H1 (cell line): ENCODE results near the gene ATL3. TPM values are rescaled to one million over a fixed set of nuclear protein-coding genes. Genes with fewer than 3 reads are reported as not detected.

Source experiments
- CTCF ChIA-PET: fragments of 300-600 bp; sonication (Branson Sonifier 250); formaldehyde crosslinking; loops from one replicate; lab custom pipeline; 2021; ENCODE audit not compliant: partially characterized antibody; lab: Charles Lee
- POLR2A ChIA-PET: fragments of 300-600 bp; sonication (Branson Sonifier 250); formaldehyde crosslinking; loops from one replicate; lab custom pipeline; 2021; ENCODE audit warnings: inconsistent platforms; ENCODE audit not compliant: partially characterized antibody; lab: Charles Lee
- DNase-seq, 2 experiments: peaks; one replicate each; pipeline versions ENCODE4 v3.0.0 to v3.0.0-alpha.2; 2010 to 2022; ENCODE audit warnings: low spot score in 2 of 2, low read depth in 1 of 2, mixed read lengths in 1 of 2
- FAIRE-seq: peaks from 2 replicates; lab custom pipeline; 2011; peaks lifted over from hg19 to GRCh38; lab: Jason Lieb, UNC
- H2AFZ ChIP-seq: 2 replicates; pipeline ENCODE4 v1.8.1; 2012; ENCODE audit warnings: low read length, inconsistent platforms
- H2AK5ac ChIP-seq: 2 replicates; pipeline ENCODE4 v1.6.1; 2013; ENCODE audit warnings: low read depth, low read length
- H2BK120ac ChIP-seq: replicated peaks from 2 replicates; pipeline ENCODE3; 2013; ENCODE audit warnings: low read depth, low read length, inconsistent platforms
- H2BK12ac ChIP-seq: 2 replicates; pipeline ENCODE4 v1.6.1; 2013; ENCODE audit warnings: low read depth, low read length
- H2BK15ac ChIP-seq: 2 replicates; pipeline ENCODE4 v1.6.1; 2013; ENCODE audit warnings: low read length
- H2BK20ac ChIP-seq: 2 replicates; pipeline ENCODE4 v1.6.1; 2013; ENCODE audit warnings: low read length
- H2BK5ac ChIP-seq: 2 replicates; pipeline ENCODE4 v1.6.1; 2013; ENCODE audit warnings: low read depth, low read length
- H3K14ac ChIP-seq: 2 replicates; pipeline ENCODE4 v1.6.1; 2013; ENCODE audit warnings: inconsistent platforms; ENCODE audit not compliant: insufficient read length
- H3K18ac ChIP-seq: 2 replicates; pipeline ENCODE4 v1.6.1; 2013; ENCODE audit warnings: low read length; ENCODE audit errors: extremely low read depth
- H3K23ac ChIP-seq: 2 replicates; pipeline ENCODE4 v1.6.1; 2013; ENCODE audit warnings: inconsistent platforms; ENCODE audit not compliant: insufficient read length
- H3K23me2 ChIP-seq: 2 replicates; pipeline ENCODE4 v1.6.1; 2013; ENCODE audit warnings: low read depth, low read length
- H3K27ac ChIP-seq: 2 replicates; pipeline ENCODE4 v1.6.1; 2011; ENCODE audit warnings: low read depth, low read length, inconsistent platforms
- H3K27me3 ChIP-seq, 4 experiments: replicated peaks in 1 of 4; 1 replicate in 1 of 4; 2 replicates in 3 of 4; pipeline versions ENCODE4 v1.6.1 to v1.8.1; 2011 to 2013; ENCODE audit warnings: low read length in 3 of 4, mild to moderate bottlenecking in 3 of 4, inconsistent platforms in 2 of 4, mixed read lengths in 2 of 4, moderate library complexity in 1 of 4; ENCODE audit not compliant: control insufficient read depth in 3 of 4, insufficient read depth in 3 of 4; ENCODE audit errors: extremely low read depth in 1 of 4
- H3K36me3 ChIP-seq, 4 experiments: 2 replicates each; pipeline versions ENCODE4 v1.6.1 to v1.8.1; 2011 to 2013; ENCODE audit warnings: mild to moderate bottlenecking in 4 of 4, low read length in 3 of 4, moderate library complexity in 2 of 4, control low read depth in 1 of 4, inconsistent platforms in 1 of 4; ENCODE audit not compliant: insufficient read depth in 4 of 4, control insufficient read depth in 2 of 4
- H3K4ac ChIP-seq: replicated peaks from 2 replicates; pipeline ENCODE3; 2013; ENCODE audit warnings: low read length, low read depth, mixed read lengths, inconsistent platforms; ENCODE audit not compliant: insufficient read length
- H3K4me1 ChIP-seq, 4 experiments: replicated peaks in 1 of 4; 1 replicate in 1 of 4; 2 replicates in 3 of 4; pipeline versions ENCODE4 v1.6.1 to v1.8.1; 2011 to 2013; ENCODE audit warnings: low read length in 3 of 4, inconsistent platforms in 2 of 4, mixed read lengths in 1 of 4; ENCODE audit not compliant: insufficient read depth in 4 of 4, control insufficient read depth in 3 of 4
- H3K4me2 ChIP-seq, 2 experiments: 2 replicates each; pipeline versions ENCODE4 v1.6.1 to v1.8.1; 2011 to 2013; ENCODE audit warnings: low read depth in 2 of 2, low read length in 2 of 2, control low read depth in 1 of 2, inconsistent platforms in 1 of 2, mild to moderate bottlenecking in 1 of 2; ENCODE audit not compliant: insufficient read depth in 1 of 2
- H3K4me3 ChIP-seq, 4 experiments: fragments of 200-600, 300-600 bp in 1 of 4; sonication (generic), shearing (Covaris generic), sonication (Bioruptor Twin) in 1 of 4; 2 replicates each; pipeline versions ENCODE4 v1.5.1 to v1.8.1; 2011 to 2016; ENCODE audit warnings: low read length in 4 of 4, low read depth in 3 of 4, control low read depth in 2 of 4, inconsistent platforms in 2 of 4, mild to moderate bottlenecking in 2 of 4, mixed read lengths in 1 of 4, moderate library complexity in 1 of 4; ENCODE audit not compliant: insufficient read depth in 2 of 4; ENCODE audit errors: extremely low read depth in 1 of 4
- H3K56ac ChIP-seq: replicated peaks from 2 replicates; pipeline ENCODE3; 2013; ENCODE audit warnings: low read depth, mild to moderate bottlenecking, mixed read lengths, low read length, inconsistent platforms; ENCODE audit not compliant: insufficient read length
- H3K79me1 ChIP-seq: 2 replicates; pipeline ENCODE4 v1.6.1; 2013; ENCODE audit warnings: low read depth, low read length, control low read depth
- H3K79me2 ChIP-seq, 2 experiments: 2 replicates each; pipeline versions ENCODE4 v1.6.1 to v1.8.1; 2012 to 2013; ENCODE audit warnings: low read length in 2 of 2, mild to moderate bottlenecking in 2 of 2, inconsistent platforms in 1 of 2; ENCODE audit not compliant: insufficient read depth in 2 of 2, control insufficient read depth in 1 of 2
- H3K9ac ChIP-seq, 4 experiments: replicated peaks in 1 of 4; 1 replicate in 1 of 4; 2 replicates in 3 of 4; pipeline versions ENCODE4 v1.6.1 to v1.8.1; 2011 to 2013; ENCODE audit warnings: low read depth in 3 of 4, low read length in 3 of 4, control low read depth in 2 of 4, mild to moderate bottlenecking in 2 of 4, moderate library complexity in 2 of 4, inconsistent platforms in 1 of 4; ENCODE audit errors: extremely low read depth in 1 of 4
- H3K9me3 ChIP-seq, 2 experiments: 2 replicates each; pipeline versions ENCODE4 v1.6.1 to v1.8.1; 2012 to 2013; ENCODE audit warnings: mild to moderate bottlenecking in 2 of 2, moderate library complexity in 2 of 2, control low read depth in 1 of 2, inconsistent platforms in 1 of 2, low read depth in 1 of 2, low read length in 1 of 2, mixed read lengths in 1 of 2; ENCODE audit not compliant: insufficient read depth in 2 of 2
- H4K20me1 ChIP-seq, 2 experiments: replicated peaks in 1 of 2; 2 replicates each; pipeline versions ENCODE3 to v1.8.1; 2011 to 2013; ENCODE audit warnings: inconsistent platforms in 2 of 2, low read length in 2 of 2, mild to moderate bottlenecking in 1 of 2; ENCODE audit not compliant: insufficient read depth in 2 of 2, control insufficient read depth in 1 of 2
- H4K5ac ChIP-seq: 2 replicates; pipeline ENCODE4 v1.6.1; 2013; ENCODE audit warnings: low read length, low read depth, mixed read lengths, inconsistent platforms; ENCODE audit not compliant: insufficient read length
- H4K8ac ChIP-seq: 2 replicates; pipeline ENCODE4 v1.8.0; 2013; ENCODE audit warnings: mild to moderate bottlenecking, moderate library complexity, low read length, inconsistent platforms; ENCODE audit not compliant: insufficient read depth; ENCODE audit errors: extremely low read depth
- H4K91ac ChIP-seq: replicated peaks from 2 replicates; pipeline ENCODE3; 2013; ENCODE audit warnings: low read length, mixed read lengths, inconsistent platforms; ENCODE audit not compliant: insufficient read length
- CREB1 ChIP-seq: IDR thresholded peaks from 2 replicates; pipeline ENCODE4 v1.6.1; 2012; ENCODE audit warnings: inconsistent platforms
- EGR1 ChIP-seq: IDR thresholded peaks from 2 replicates; pipeline ENCODE4 v1.6.1; 2011; ENCODE audit warnings: low read depth, low read length, borderline replicate concordance
- KDM4A ChIP-seq: IDR thresholded peaks from one replicate; pipeline ENCODE4 v1.7.1; 2012; ENCODE audit warnings: low read depth, mild to moderate bottlenecking, moderate library complexity, low read length, inconsistent platforms; ENCODE audit not compliant: severe bottlenecking
- RAD21 ChIP-seq, 2 experiments: IDR thresholded peaks in 1 of 2; conservative IDR thresholded peaks in 1 of 2; 2 replicates each; pipeline ENCODE4 v1.6.1; 2011; ENCODE audit warnings: low read depth in 2 of 2, low read length in 2 of 2, improper control_type of control experiment in 1 of 2, inconsistent platforms in 1 of 2, mild to moderate bottlenecking in 1 of 2, moderate library complexity in 1 of 2
- RFX5 ChIP-seq: IDR thresholded peaks from 2 replicates; pipeline ENCODE4 v1.6.1; 2011; ENCODE audit warnings: low read depth, low read length, improper control_type of control experiment, borderline replicate concordance
- SAP30 ChIP-seq: fragments of 300-600 bp; sonication (generic); IDR thresholded peaks from 2 replicates; pipeline ENCODE4 v1.7.1; 2012; ENCODE audit warnings: low read length, moderate library complexity, mild to moderate bottlenecking, inconsistent platforms; ENCODE audit not compliant: insufficient read depth, insufficient replicate concordance
- SIRT6 ChIP-seq: IDR thresholded peaks from one replicate; pipeline ENCODE4 v1.7.1; 2012; ENCODE audit warnings: low read length, inconsistent platforms
- SUZ12 ChIP-seq: fragments of 200-600 bp; sonication (generic); IDR thresholded peaks from 2 replicates; pipeline ENCODE4 v1.6.1; 2012; ENCODE audit warnings: mild to moderate bottlenecking, inconsistent platforms, low read length, moderate library complexity, mixed read lengths
- polyA plus RNA-seq, 7 experiments: library from polyadenylated mRNA; depleted of rRNA in 3 of 7; stranded (reverse) in 5 of 7; unstranded in 2 of 7; fragments of >200 nt in 5 of 7; fragments of 200-250 nt in 2 of 7; gene quantifications; 1 replicate in 5 of 7; 2 replicates in 1 of 7; 4 replicates in 1 of 7; pipeline versions ENCODE4 v1.2.1 to v1.2.3, GENCODE V29; 2011 to 2013; ENCODE audit warnings: missing spikeins in 2 of 7, mixed read lengths in 2 of 7
- total RNA-seq: library from RNA; stranded (reverse); fragmentation: NEBNext Ultra II Directional; extraction: Animal tissue kit (Norgen Biotek cat#: 25700); gene quantifications from 2 replicates; pipeline ENCODE4 v1.2.1, GENCODE V29; 2021

ATL3 gene
- total and polyA plus RNA-seq, 2 of the 8 experiments (the other 6 are each of a cell fraction or from before 2014, with no cell fraction given), result 7.8 to 24.5 TPM

GRCh38 chr11:63583357-63583677 is 87.9 kb downstream of the ATL3 start:
- Histone ChIP-seq H3K4me3 (no peak overlapping the region), H2AK5ac (no peak overlapping the region), H4K91ac (no peak overlapping the region), H3K18ac (no peak overlapping the region), H3K27ac (no peak overlapping the region), H4K5ac (no peak overlapping the region), H4K20me1 (no peaks in the 10 kb centered on the region), H4K8ac (no peak overlapping the region), H3K14ac (no peak overlapping the region), H3K56ac (no peak overlapping the region), H2BK20ac (no peak overlapping the region), H2BK120ac (no peak overlapping the region), H2AFZ (no peak overlapping the region), H3K79me1 (no peaks in the 10 kb centered on the region), H3K27me3 (no peaks in the 10 kb centered on the region), H3K79me2 (peaks cover 0 to 4% of the 10 kb centered on the region in 2 experiments; a peak in 1 of 4 replicates), H3K4me1 (peaks cover 0 to 4% (median 0%) of the 10 kb centered on the region in 4 experiments; a peak in 1 of 7 replicates), H2BK5ac (no peak overlapping the region), H2BK12ac (no peak overlapping the region), H3K23me2 (no peaks in the 10 kb centered on the region), H3K36me3 (peaks cover 8 to 66% (median 33%) of the 10 kb centered on the region in 4 experiments), H3K4ac (peak overlapping the region; percentile 53), H3K23ac (no peak overlapping the region), H3K4me2 (no peak overlapping the region), H3K9me3 (peaks cover 19% of the 10 kb centered on the region in 2 experiments), H2BK15ac (no peak overlapping the region), H3K9ac (no peak overlapping the region)
- FAIRE-seq, result no peak
- CTCF ChIA-PET, result interaction anchor here (0.6 to 2.2 kb wide), 4 partner anchors 10 to 420 kb away, joined by 3 to 12 read pairs (median 4); no protein-coding TSS in a partner anchor
- POLR2A ChIA-PET, result interaction anchor here (0.7 to 1.1 kb wide), 5 partner anchors 9 to 154 kb away, joined by 3 to 4 read pairs (median 3); no protein-coding TSS in a partner anchor
- no peak for DNase-seq
- no peak for TF ChIP-seq CREB1
- TF ChIP-seq SUZ12, result no peak
- TF ChIP-seq EGR1, result no peak
- TF ChIP-seq RAD21 (IDR thresholded peaks at IDR 0.05 in 1 of 2, conservative IDR thresholded peaks at IDR 0.05 in 1 of 2; ENCODE audit: low read depth in 2 of 2, low read length in 2 of 2), result no peak
- no peak for TF ChIP-seq KDM4A
- no peak for TF ChIP-seq SAP30
- no peak for TF ChIP-seq SIRT6
- no peak for TF ChIP-seq RFX5
